GM10248 (cell line): ENCODE measurements around the gene LMCD1.

Experiments used
- CTCF ChIA-PET: fragments of 300-600 bp; sonication (Branson Sonifier 250); formaldehyde crosslinking; extraction: SDS; loops from one replicate; lab custom pipeline; 2021; ENCODE audit warnings: antibody characterized with exemption; lab: Yijun Ruan, JAX
- POLR2A ChIA-PET: fragments of 350-650 bp; sonication (Branson Sonifier 250); formaldehyde crosslinking; extraction: SDS; loops from one replicate; lab custom pipeline; 2020; ENCODE audit warnings: antibody characterized with exemption; lab: Yijun Ruan, JAX
- DNase-seq: peaks from one replicate; pipeline ENCODE4 v3.0.0; 2012; ENCODE audit errors: extremely low spot score
- TF ChIP-seq, protein P1 (sequence below): IDR thresholded peaks from 2 replicates; pipeline ENCODE4 v1.5.1; 2012; ENCODE audit warnings: mild to moderate bottlenecking, low read depth; ENCODE audit errors: extremely low read depth, missing control alignments, control extremely low read depth

Gene LMCD1

DNA sequence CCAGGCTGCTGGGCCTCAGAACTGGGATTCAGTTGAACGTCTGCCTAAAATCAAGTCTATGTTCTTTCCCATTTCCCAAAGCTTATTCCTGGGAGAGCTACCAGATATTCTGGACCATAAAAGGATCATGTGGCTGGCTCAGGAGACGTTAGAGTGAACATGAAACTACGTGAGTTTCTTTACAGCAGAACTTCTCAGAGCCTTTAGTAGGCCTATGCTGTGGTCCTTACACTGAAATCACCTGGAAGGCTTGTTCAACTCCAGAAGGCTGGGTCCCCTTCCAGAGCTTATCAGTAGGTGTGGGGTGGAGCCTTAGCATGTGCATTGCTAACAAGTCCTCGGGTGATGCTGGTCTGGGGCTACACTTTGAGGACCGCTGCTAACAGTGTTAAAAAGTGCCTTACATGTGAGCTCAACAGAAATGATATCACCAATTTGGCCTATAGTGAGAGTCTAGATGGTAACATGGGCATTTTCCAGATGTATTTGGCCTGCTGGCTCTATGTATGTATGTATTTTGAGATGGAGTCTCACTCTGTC is 50.7 kb downstream of the LMCD1 start:
- ChIA-PET CTCF (interaction anchor here (1.2 kb wide), 1 partner anchor 110 kb away, joined by 4 read pairs; no protein-coding TSS in a partner anchor), POLR2A (no interaction called here)

DNA sequence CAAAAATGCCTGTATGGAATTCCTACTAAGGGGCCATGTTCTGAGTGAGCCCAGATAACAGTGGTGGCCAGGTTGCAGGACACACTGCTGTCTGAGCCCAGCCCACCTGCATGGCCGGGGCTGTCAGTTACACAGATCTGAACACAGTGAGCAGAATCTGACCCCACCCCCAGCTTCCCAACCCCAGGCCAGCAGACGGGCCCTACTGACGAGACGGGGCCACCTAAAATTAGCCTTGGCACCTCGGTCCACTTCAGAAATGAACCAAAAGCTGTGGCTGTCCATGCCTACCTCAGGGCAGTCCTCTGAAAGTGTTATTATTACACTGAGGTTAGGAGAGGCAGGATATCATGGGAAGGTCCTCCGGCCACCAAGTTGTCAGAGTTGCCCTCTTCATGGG is 51.8 kb downstream of the LMCD1 start:
- DNase-seq: no peak
- ChIA-PET POLR2A (no interaction called here), CTCF (interaction anchor here (1.4 kb wide), 1 partner anchor 20 kb away, joined by 4 read pairs; no protein-coding TSS in a partner anchor)
- TF ChIP-seq, protein P1, sequence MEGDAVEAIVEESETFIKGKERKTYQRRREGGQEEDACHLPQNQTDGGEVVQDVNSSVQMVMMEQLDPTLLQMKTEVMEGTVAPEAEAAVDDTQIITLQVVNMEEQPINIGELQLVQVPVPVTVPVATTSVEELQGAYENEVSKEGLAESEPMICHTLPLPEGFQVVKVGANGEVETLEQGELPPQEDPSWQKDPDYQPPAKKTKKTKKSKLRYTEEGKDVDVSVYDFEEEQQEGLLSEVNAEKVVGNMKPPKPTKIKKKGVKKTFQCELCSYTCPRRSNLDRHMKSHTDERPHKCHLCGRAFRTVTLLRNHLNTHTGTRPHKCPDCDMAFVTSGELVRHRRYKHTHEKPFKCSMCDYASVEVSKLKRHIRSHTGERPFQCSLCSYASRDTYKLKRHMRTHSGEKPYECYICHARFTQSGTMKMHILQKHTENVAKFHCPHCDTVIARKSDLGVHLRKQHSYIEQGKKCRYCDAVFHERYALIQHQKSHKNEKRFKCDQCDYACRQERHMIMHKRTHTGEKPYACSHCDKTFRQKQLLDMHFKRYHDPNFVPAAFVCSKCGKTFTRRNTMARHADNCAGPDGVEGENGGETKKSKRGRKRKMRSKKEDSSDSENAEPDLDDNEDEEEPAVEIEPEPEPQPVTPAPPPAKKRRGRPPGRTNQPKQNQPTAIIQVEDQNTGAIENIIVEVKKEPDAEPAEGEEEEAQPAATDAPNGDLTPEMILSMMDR: no peak

More for the DNA sequence above, 50.7 kb downstream of the LMCD1 start:
- TF ChIP-seq, protein P1: no peak
- DNase-seq: no peak

DNA sequence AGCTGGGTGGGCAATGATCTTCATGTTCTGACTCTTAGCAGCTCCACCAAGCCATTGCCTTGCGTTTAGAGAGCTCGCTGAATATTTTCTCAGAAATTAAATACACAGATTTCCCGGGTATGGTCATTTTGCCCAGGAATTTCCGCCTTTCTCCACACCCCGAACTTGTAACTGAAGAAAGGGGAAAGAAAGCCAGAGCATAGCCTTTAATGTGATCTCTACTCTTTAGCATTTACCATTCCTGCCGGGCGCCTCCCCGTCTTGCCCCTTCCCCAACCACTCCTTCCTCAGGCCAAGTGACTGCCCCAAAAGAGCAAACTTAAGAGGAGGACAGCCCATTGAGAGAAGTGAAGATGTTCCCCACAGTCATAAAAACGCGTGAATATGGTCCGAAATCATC is 53.1 kb downstream of the LMCD1 start:
- CTCF ChIA-PET: interaction anchor here (1.4 kb wide), 1 partner anchor 21 kb away, joined by 4 read pairs; no protein-coding TSS in a partner anchor
- TF ChIP-seq, protein P1: no peak
- no peak for DNase-seq
- POLR2A ChIA-PET: no interaction called here

DNA sequence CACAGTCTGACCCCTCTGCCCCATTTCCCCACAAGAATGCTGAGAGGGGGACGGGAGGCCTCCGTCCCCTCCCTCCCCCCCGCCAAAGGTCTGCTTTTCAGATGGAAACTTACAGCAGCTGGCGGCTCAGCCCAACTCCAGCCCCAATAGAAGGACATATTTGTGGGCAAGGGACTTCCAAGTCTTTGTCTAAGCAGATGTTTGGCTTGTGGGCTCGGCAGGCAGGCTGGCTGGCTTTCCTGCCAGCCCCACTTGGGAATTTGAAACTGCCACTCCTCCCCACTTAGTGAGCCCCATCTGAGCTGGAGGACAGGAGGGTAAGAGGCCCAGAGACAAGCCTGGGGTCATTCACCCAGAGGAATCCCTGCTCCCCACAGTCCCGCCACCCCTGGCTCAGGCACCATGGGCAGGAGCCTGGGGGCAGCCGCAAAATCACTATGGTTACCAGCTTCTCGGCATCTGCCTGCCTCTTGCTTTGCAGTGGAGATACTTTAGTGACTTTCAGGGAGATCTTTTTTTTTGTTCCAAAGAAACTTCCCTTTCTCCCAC is 53.6 kb downstream of the LMCD1 start:
- CTCF ChIA-PET: interaction anchor here (0.7 to 1.6 kb wide), 3 partner anchors 8 to 67 kb away, joined by 3 to 6 read pairs (median 5); no protein-coding TSS in a partner anchor
- TF ChIP-seq, protein P1: no peak
- POLR2A ChIA-PET: no interaction called here
- DNase-seq: no peak

DNA sequence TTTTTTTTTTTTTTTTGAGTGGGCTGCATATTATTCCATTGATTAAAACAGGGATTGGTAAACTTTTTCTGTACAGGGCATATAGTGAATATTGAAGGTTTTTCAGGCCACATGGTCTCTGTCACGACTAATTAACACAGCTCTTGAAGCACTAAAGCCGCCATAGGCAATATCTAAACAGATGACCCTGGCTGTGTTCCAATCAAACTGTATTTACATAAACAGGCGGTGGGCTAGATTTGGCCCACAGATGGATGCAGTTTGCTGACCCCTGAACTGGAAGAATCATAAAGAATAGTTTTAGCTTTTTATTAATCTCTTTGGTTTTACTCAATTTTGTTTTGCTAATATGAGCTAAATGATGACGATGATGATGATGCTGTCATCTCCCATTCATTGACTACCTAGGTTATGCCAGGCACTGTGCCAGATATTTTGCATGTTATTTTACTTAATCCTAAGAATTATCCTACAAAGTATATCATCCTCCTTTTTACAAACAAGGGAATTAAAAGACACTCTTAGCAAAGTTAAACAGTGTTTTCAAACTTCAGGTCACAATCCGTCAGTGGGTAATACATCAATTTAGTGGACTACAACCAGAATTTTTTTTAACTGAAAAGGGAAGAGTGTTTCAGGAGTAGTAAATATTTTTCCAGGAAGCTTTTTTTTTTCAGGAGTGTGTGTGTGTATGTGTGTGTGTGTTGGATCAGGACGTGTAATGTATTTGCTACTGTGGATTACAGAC is 54.3 kb downstream of the LMCD1 start:
- TF ChIP-seq, protein P1: no peak
- CTCF ChIA-PET: interaction anchor here (0.7 to 1.6 kb wide), 3 partner anchors 9 to 66 kb away, joined by 3 to 6 read pairs (median 5); no protein-coding TSS in a partner anchor
- POLR2A ChIA-PET: no interaction called here
- no peak for DNase-seq

DNA sequence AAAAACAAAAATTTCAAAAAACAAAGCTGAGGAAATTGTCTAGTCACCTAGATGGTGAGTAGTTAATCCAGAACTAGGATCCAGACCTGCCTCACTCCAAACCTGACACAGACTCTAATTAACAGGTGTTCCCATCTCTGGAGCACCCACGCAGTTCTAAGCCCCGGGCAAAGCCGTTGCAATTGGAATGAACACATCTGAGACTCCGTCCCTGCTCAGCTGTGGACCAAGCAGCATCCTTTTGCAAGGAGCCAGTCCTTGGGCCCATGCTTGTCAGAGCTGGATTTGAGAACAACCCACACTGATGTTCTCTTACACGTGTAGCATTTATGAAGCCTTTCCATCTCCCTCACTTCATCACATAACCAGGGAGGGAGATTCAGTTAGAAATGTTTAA is 54.8 kb downstream of the LMCD1 start:
- POLR2A ChIA-PET: no interaction called here
- no peak for DNase-seq
- TF ChIP-seq, protein P1: no peak
- CTCF ChIA-PET: interaction anchor here (1.4 to 1.6 kb wide), 2 partner anchors 10 to 12 kb away, joined by 5 to 6 read pairs; no protein-coding TSS in a partner anchor
